SU-DHL-6 (cell line): ENCODE data around the gene MFN2.

Experiments used
- H2AFZ ChIP-seq: fragments of 200-600 bp; sonication (generic); 2 replicates; pipeline ENCODE4 v1.6.1; 2014; ENCODE audit warnings: low read depth, mild to moderate bottlenecking, moderate library complexity, mixed read lengths, antibody characterized with exemption, low read length; ENCODE audit not compliant: severe bottlenecking
- H3F3A ChIP-seq: fragments of 200-600 bp; shearing (Covaris generic); 2 replicates; pipeline ENCODE4 v1.6.0; 2016; ENCODE audit warnings: antibody characterized with exemption, mild to moderate bottlenecking; ENCODE audit not compliant: insufficient read depth
- H3K27ac ChIP-seq: fragments of 200-600 bp; sonication (generic); 2 replicates; pipeline ENCODE4 v1.5.1; 2016; ENCODE audit warnings: low read depth, mild to moderate bottlenecking, low read length, moderate library complexity, mixed read lengths
- H3K27me3 ChIP-seq: fragments of 200-600 bp; sonication (generic), shearing (Covaris generic); 2 replicates; pipeline ENCODE4 v1.6.0; 2014; ENCODE audit warnings: mild to moderate bottlenecking, low read length
- H3K36me3 ChIP-seq: fragments of 200-600 bp; sonication (generic); 2 replicates; pipeline ENCODE4 v1.6.1; 2014; ENCODE audit warnings: mild to moderate bottlenecking, low read length, mixed read lengths
- H3K4me2 ChIP-seq: fragments of 300-600, 200-600 bp; shearing (Covaris generic), sonication (generic); 2 replicates; pipeline ENCODE4 v1.6.0; 2014; ENCODE audit warnings: low read length, low read depth, mild to moderate bottlenecking; ENCODE audit not compliant: poor library complexity, severe bottlenecking
- H3K4me3 ChIP-seq: fragments of 200-600 bp; sonication (generic); 2 replicates; pipeline ENCODE4 v1.5.1; 2014; ENCODE audit warnings: antibody characterized with exemption, low read length, mild to moderate bottlenecking, mixed read lengths; ENCODE audit not compliant: insufficient read depth, poor library complexity, severe bottlenecking
- H3K79me2 ChIP-seq: fragments of 200-600 bp; sonication (generic); 2 replicates; pipeline ENCODE4 v1.6.1; 2014; ENCODE audit warnings: mild to moderate bottlenecking, low read length, moderate library complexity; ENCODE audit not compliant: insufficient read depth
- H3K9ac ChIP-seq: fragments of 200-600 bp; sonication (generic); 2 replicates; pipeline ENCODE4 v1.7.0; 2014; ENCODE audit warnings: mild to moderate bottlenecking, low read length
- H3K9me2 ChIP-seq: fragments of 200-600 bp; sonication (generic); replicated peaks from 2 replicates; pipeline ENCODE4 v1.6.1; 2014; ENCODE audit warnings: low read length; ENCODE audit not compliant: insufficient read depth
- H3K9me3 ChIP-seq: fragments of 200-600 bp; sonication (generic); 2 replicates; pipeline ENCODE4 v1.6.1; 2014; ENCODE audit warnings: low read length, mixed read lengths; ENCODE audit not compliant: insufficient read depth
- H4K20me1 ChIP-seq: fragments of 200-600 bp; sonication (generic); 2 replicates; pipeline ENCODE4 v1.6.1; 2014; ENCODE audit warnings: low read depth, mild to moderate bottlenecking, antibody characterized with exemption, low read length, moderate library complexity, mixed read lengths
- CTCF ChIP-seq: fragments of 200-600 bp; sonication (generic); IDR thresholded peaks from one replicate; pipeline ENCODE4 v1.5.1; 2017; ENCODE audit warnings: antibody characterized with exemption, mild to moderate bottlenecking, low read length, moderate library complexity; ENCODE audit not compliant: insufficient read depth, poor library complexity, severe bottlenecking
- EZH2phosphoT487 ChIP-seq: fragments of 200-600 bp; sonication (generic), shearing (Covaris generic); conservative IDR thresholded peaks from 2 replicates; pipeline ENCODE4 v1.6.1; 2018; ENCODE audit warnings: mild to moderate bottlenecking, antibody characterized with exemption, low read length, moderate library complexity, mixed read lengths

The MFN2 gene

GRCh38 chr1:12059226-12059625 lies 79.0 kb downstream of the MFN2 start:
- no peaks in the 10 kb centered on the region for H3K27me3 ChIP-seq
- H3K9me3 ChIP-seq = no peaks in the 10 kb centered on the region
- H3K27ac ChIP-seq = no peak overlapping the region
- TF ChIP-seq CTCF = no peak
- no peak for TF ChIP-seq EZH2phosphoT487
- no peaks in the 10 kb centered on the region for H3K9me2 ChIP-seq
- no peak overlapping the region for H2AFZ ChIP-seq
- H3K4me2 ChIP-seq = no peak overlapping the region
- H3K9ac ChIP-seq = no peak overlapping the region
- H3K36me3 ChIP-seq = no peaks in the 10 kb centered on the region
- H4K20me1 ChIP-seq = no peaks in the 10 kb centered on the region
- no peak overlapping the region for H3K4me3 ChIP-seq
- H3F3A ChIP-seq = no peaks in the 10 kb centered on the region
- H3K79me2 ChIP-seq = no peaks in the 10 kb centered on the region

GRCh38 chr1:12059722-12060464 lies 79.6 kb downstream of the MFN2 start:
- Histone ChIP-seq H3K4me3 (no peak overlapping the region), H3K9ac (no peak overlapping the region), H2AFZ (no peak overlapping the region), H3K36me3 (no peaks in the 10 kb centered on the region), H3F3A (no peaks in the 10 kb centered on the region), H4K20me1 (no peaks in the 10 kb centered on the region), H3K27me3 (no peaks in the 10 kb centered on the region), H3K79me2 (no peaks in the 10 kb centered on the region), H3K27ac (no peak overlapping the region), H3K4me2 (no peak overlapping the region), H3K9me2 (no peaks in the 10 kb centered on the region), H3K9me3 (no peaks in the 10 kb centered on the region)
- no peak for TF ChIP-seq EZH2phosphoT487
- no peak for TF ChIP-seq CTCF

- TF ChIP-seq CTCF = no peak
- TF ChIP-seq EZH2phosphoT487 = no peak
- H3K9ac ChIP-seq = no peak overlapping the region
- no peak overlapping the region for H3K4me3 ChIP-seq
- no peaks in the 10 kb centered on the region for H3K79me2 ChIP-seq
- no peaks in the 10 kb centered on the region for H3K9me2 ChIP-seq
- no peaks in the 10 kb centered on the region for H3K9me3 ChIP-seq
- H4K20me1 ChIP-seq = no peaks in the 10 kb centered on the region
- H3K27me3 ChIP-seq = no peaks in the 10 kb centered on the region
- no peak overlapping the region for H3K4me2 ChIP-seq
- no peak overlapping the region for H3K27ac ChIP-seq
- no peak overlapping the region for H2AFZ ChIP-seq
- H3K36me3 ChIP-seq = no peaks in the 10 kb centered on the region
- no peaks in the 10 kb centered on the region for H3F3A ChIP-seq
Measured at GRCh38 chr1:12060500-12060899, 80.3 kb downstream of the MFN2 start.
